ENCODE results near the gene PEX26. TPM values are rescaled to one million over a fixed set of nuclear protein-coding genes. Genes with fewer than 3 reads are reported as not detected.

Gene PEX26
- total RNA-seq, 1 experiment from 2014 or later: 21.9 TPM

- BruUV-seq (replicated peaks): no TSS peak
- intact Hi-C loops (cut with micrococcal nuclease; ENCODE audit: unreplicated experiment): no loop called here
- POLR2A ChIA-PET: no interaction called here
- Histone ChIP-seq H3K27ac (ENCODE audit: low read length) (no peak overlapping the region), H3K36me3 (ENCODE audit: control insufficient read depth, insufficient read depth, low read length) (no peaks in the 10 kb centered on the region), H3K4me1 (ENCODE audit: control insufficient read depth, insufficient read depth, low read length) (peaks cover 5% of the 10 kb centered on the region), H3K4me3 (ENCODE audit: low read depth in 2 of 2, low read length in 2 of 2) (no peak overlapping the region), H3K27me3 (ENCODE audit: control insufficient read depth, insufficient read depth, low read length) (no peaks in the 10 kb centered on the region), H3K9me3 (ENCODE audit: control insufficient read depth, insufficient read depth, low read depth, low read length) (no peaks in the 10 kb centered on the region)
- in situ Hi-C loops (cut with HindIII; ENCODE audit: low pct_unique_long_range_greater_than_20kb, low sequenced_read_pairs): no loop called here
- ATAC-seq: no peak
- no peak for DNase-seq (ENCODE audit: low read depth, low spot score)
- CTCF ChIA-PET: no interaction called here
- TF ChIP-seq POLR2AphosphoS5 (IDR thresholded peaks at IDR 0.05; ENCODE audit: low read depth, low read length): no peak
- no peak for TF ChIP-seq REST (IDR thresholded peaks at IDR 0.05; ENCODE audit: insufficient read depth in 1 of 2, low read depth in 2 of 2, low read length in 1 of 2)
- TF ChIP-seq SIN3A (IDR thresholded peaks at IDR 0.05; ENCODE audit: borderline replicate concordance, insufficient read depth, low read depth, low read length): no peak
- no peak for TF ChIP-seq TCF7L2 (IDR thresholded peaks at IDR 0.05; ENCODE audit: low read depth, low read length)
- TF ChIP-seq CTCF (IDR thresholded peaks at IDR 0.05): no peak
Observed at GRCh38 chr22:18113680-18114394, 36.0 kb downstream of the PEX26 start.

- intact Hi-C loops (cut with micrococcal nuclease; ENCODE audit: unreplicated experiment): no loop called here
- H3K27ac ChIP-seq (ENCODE audit: low read length): no peak overlapping the region
- ATAC-seq (no peak), DNase-seq (ENCODE audit: low read depth, low spot score) (no peak)
- no TSS peak for BruUV-seq (replicated peaks)
- CTCF ChIA-PET: no interaction called here
- in situ Hi-C loops (cut with HindIII; ENCODE audit: low pct_unique_long_range_greater_than_20kb, low sequenced_read_pairs): no loop called here
- H3K4me1 ChIP-seq (ENCODE audit: control insufficient read depth, insufficient read depth, low read length): peaks cover 5% of the 10 kb centered on the region
- TF ChIP-seq TCF7L2 (IDR thresholded peaks at IDR 0.05; ENCODE audit: low read depth, low read length) (no peak), CTCF (IDR thresholded peaks at IDR 0.05) (no peak), SIN3A (IDR thresholded peaks at IDR 0.05; ENCODE audit: borderline replicate concordance, insufficient read depth, low read depth, low read length) (no peak), POLR2AphosphoS5 (IDR thresholded peaks at IDR 0.05; ENCODE audit: low read depth, low read length) (no peak), REST (IDR thresholded peaks at IDR 0.05; ENCODE audit: insufficient read depth in 1 of 2, low read depth in 2 of 2, low read length in 1 of 2) (no peak)
- no peaks in the 10 kb centered on the region for H3K27me3 ChIP-seq (ENCODE audit: control insufficient read depth, insufficient read depth, low read length)
- no peak overlapping the region for H3K4me3 ChIP-seq (ENCODE audit: low read depth in 2 of 2, low read length in 2 of 2)
- H3K9me3 ChIP-seq (ENCODE audit: control insufficient read depth, insufficient read depth, low read depth, low read length): no peaks in the 10 kb centered on the region
- no peaks in the 10 kb centered on the region for H3K36me3 ChIP-seq (ENCODE audit: control insufficient read depth, insufficient read depth, low read length)
- POLR2A ChIA-PET: no interaction called here
Observed at GRCh38 chr22:18114495-18114894, 36.7 kb downstream of the PEX26 start.
